Type B pancreatic cell (in vitro differentiated cells): ENCODE measurements around the gene TMEM9. TPM values are rescaled to one million over a fixed set of nuclear protein-coding genes. Genes with fewer than 3 reads are reported as not detected.

Experiments used
- DNase-seq: peaks from one replicate; pipeline ENCODE4 v3.0.0; 2021; ENCODE audit warnings: mixed read lengths; ENCODE audit not compliant: unreplicated experiment; ENCODE audit errors: extremely low spot score
- H3K27ac Mint-ChIP-seq: 2 replicates; pipeline ENCODE4 v1.8.0; 2021; ENCODE audit warnings: mild to moderate bottlenecking, mixed read lengths
- H3K27me3 Mint-ChIP-seq: 2 replicates; pipeline ENCODE4 v1.8.0; 2021; ENCODE audit warnings: mixed read lengths
- H3K36me3 Mint-ChIP-seq: 2 replicates; pipeline ENCODE4 v1.8.0; 2021; ENCODE audit warnings: mixed read lengths
- H3K4me1 Mint-ChIP-seq: one replicate; pipeline ENCODE4 v1.8.0; 2021; ENCODE audit warnings: mixed read lengths; ENCODE audit not compliant: unreplicated experiment
- H3K4me3 Mint-ChIP-seq: 2 replicates; pipeline ENCODE4 v1.8.0; 2021; ENCODE audit warnings: mild to moderate bottlenecking, mixed read lengths
- H3K9me3 Mint-ChIP-seq: 2 replicates; pipeline ENCODE4 v1.8.0; 2021; ENCODE audit warnings: mixed read lengths
- CTCF ChIP-seq: fragments of 200-600 bp; sonication (generic); conservative IDR thresholded peaks from 2 replicates; pipeline ENCODE4 v1.5.0; 2021; ENCODE audit warnings: antibody characterized with exemption, mild to moderate bottlenecking
- total RNA-seq: library from RNA; stranded (reverse); gene quantifications from 2 replicates; pipeline ENCODE4 v1.2.1, GENCODE V29; 2021; ENCODE audit warnings: low replicate concordance

Gene TMEM9
- total RNA-seq, 1 donor from 2014 or later = 117 TPM

DNA sequence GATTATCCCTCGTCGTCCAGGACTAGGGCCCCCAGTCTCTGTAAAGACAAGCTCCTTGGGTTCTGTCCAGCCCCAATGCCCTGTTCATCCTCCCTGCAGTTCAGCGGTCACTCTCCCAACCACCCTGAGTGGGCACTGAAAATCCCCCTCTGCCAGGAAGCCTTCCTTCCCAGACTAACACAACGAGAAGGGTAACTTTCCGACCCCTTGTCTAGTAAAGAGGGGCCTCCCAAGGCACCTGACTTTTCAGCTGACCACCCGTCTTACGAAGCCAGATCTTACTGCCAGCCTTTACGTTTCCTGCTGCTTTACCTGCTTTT is 13.4 kb downstream of the TMEM9 start:
- Mint-ChIP-seq H3K9me3 (no peaks in the 10 kb centered on the region), H3K4me1 (peaks cover 5% of the 10 kb centered on the region), H3K36me3 (peaks cover 23% of the 10 kb centered on the region), H3K4me3 (no peak overlapping the region), H3K27ac (no peak overlapping the region), H3K27me3 (no peaks in the 10 kb centered on the region)
- no peak for DNase-seq
- TF ChIP-seq CTCF = no peak

DNA sequence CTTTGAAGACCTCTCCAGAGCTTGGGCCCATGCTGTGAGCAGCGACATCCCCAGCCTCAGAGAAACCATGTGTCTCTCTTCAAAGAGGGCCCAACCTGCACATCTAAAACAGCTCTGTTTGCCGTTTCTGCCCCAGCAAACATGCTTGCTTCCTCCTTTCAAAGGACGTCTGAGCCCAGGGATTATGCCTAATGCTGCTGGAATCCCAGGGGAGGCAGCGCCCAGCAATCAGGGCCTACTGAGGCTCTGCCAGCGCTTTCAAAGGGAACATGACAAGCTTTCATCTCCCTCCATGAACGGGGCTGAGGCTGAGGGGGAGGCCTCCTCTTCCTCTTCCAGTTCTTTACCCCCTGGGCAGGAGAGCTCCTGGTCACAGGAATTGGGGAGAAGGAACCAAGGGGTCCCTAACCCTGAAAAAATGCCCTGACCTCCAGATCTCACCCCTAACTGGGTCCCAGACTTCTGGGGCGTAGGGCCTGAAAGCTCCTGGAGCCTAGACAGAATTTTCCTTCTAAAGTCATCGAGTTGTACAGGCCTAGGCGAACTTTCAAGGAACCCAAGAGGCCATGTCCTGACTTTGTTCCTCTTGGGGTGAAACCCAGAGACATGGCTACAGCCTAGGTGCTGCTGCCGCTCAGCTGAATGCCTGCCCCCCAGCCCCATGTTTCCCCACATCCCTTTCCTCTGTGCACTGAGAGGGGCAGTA is 13.9 kb downstream of the TMEM9 start:
- peaks cover 5% of the 10 kb centered on the region for H3K4me1 Mint-ChIP-seq
- no peaks in the 10 kb centered on the region for H3K9me3 Mint-ChIP-seq
- no peak overlapping the region for H3K4me3 Mint-ChIP-seq
- DNase-seq = no peak
- H3K27ac Mint-ChIP-seq = no peak overlapping the region
- H3K27me3 Mint-ChIP-seq = no peaks in the 10 kb centered on the region
- TF ChIP-seq CTCF = no peak
- peaks cover 27% of the 10 kb centered on the region for H3K36me3 Mint-ChIP-seq

DNA sequence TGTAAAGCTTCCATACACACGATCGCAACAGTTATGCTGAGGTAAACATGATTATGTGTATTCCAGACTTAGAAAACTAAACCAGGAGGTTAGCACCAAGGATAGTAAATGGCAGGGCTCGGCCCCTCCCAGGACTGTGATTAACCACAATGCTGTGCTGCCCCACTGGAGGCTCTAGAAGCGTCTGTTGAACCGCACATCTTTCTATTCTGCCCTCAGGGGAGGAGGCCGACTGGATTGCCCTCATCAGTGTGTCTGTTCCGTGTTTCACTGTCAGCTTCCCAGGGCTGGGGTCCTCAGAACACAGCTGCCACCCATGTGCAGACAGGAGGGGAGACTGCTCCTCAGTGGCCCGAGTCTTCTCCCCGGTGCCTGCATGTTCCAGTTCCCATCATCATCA is 14.5 kb downstream of the TMEM9 start:
- Mint-ChIP-seq H3K36me3 (peaks cover 30% of the 10 kb centered on the region), H3K4me3 (no peak overlapping the region), H3K9me3 (no peaks in the 10 kb centered on the region), H3K27ac (no peak overlapping the region), H3K4me1 (peaks cover 5% of the 10 kb centered on the region), H3K27me3 (no peaks in the 10 kb centered on the region)
- TF ChIP-seq CTCF = no peak
- DNase-seq = no peak

DNA sequence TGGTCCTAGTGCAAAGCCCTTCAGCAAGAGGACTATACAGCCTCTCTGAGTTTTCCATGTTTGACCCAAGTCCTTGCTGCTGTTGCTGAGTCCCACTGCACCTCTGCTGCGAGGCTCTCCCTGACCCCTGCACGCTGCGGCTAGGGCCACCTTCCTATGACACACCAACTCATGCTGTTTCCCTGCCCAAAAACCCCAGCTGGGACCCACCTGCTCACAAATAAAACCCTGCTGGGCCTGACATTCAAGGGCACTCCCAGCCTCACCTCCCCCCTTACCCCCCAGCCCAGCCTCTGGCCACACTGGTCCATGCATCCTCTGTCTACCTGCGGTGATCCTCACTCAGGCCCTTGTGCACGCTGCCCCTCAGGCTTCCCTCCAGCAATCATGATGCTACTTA is 15.0 kb downstream of the TMEM9 start:
- Mint-ChIP-seq H3K27me3 (no peaks in the 10 kb centered on the region), H3K27ac (no peak overlapping the region), H3K4me3 (no peak overlapping the region), H3K9me3 (no peaks in the 10 kb centered on the region), H3K4me1 (peaks cover 5% of the 10 kb centered on the region), H3K36me3 (peaks cover 32% of the 10 kb centered on the region)
- no peak for TF ChIP-seq CTCF
- no peak for DNase-seq

DNA sequence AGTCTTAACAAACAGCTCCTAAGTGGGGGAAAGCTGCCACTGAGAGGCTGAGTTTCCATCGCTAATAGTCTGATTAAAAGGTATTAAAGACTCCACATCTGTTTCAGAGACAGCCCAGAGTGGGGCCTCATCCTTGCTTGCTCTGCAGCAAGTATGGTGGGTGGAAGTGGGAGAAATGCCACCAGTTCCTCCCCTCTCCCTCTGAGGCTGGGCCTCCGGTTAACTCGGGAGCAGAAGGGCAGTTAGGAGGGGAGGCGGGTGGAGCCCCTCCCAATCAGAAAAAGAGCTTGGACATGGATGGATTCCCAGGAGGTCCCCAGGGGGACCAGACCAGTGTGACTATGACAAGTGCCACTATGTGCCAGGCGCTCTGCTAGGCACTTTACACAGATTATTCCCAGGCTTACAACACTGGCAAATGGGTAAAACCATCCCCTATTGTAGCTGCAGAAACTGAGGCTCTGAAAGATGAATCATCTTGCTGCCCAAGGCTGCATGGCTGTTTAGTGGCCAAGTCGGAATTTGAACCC is 15.9 kb downstream of the TMEM9 start:
- no peak for TF ChIP-seq CTCF
- no peaks in the 10 kb centered on the region for H3K27me3 Mint-ChIP-seq
- peaks cover 5% of the 10 kb centered on the region for H3K4me1 Mint-ChIP-seq
- no peak overlapping the region for H3K4me3 Mint-ChIP-seq
- H3K27ac Mint-ChIP-seq = no peak overlapping the region
- H3K9me3 Mint-ChIP-seq = no peaks in the 10 kb centered on the region
- no peak for DNase-seq
- H3K36me3 Mint-ChIP-seq = peaks cover 26% of the 10 kb centered on the region
